Hepatocyte (in vitro differentiated cells): ENCODE data around the gene FOXP4. TPM values are rescaled to one million over a fixed set of nuclear protein-coding genes. Genes with fewer than 3 reads are reported as not detected.

ENCODE experiments used
- DNase-seq: peaks from one replicate; pipeline ENCODE4 v3.0.0-alpha.2; 2016; ENCODE audit warnings: low spot score
- H2AFZ ChIP-seq: fragments of 200-600 bp; sonication (generic); 2 replicates; pipeline ENCODE4 v1.6.0; 2016; ENCODE audit warnings: antibody characterized with exemption, mild to moderate bottlenecking
- H3K27ac ChIP-seq: fragments of 200-600 bp; sonication (generic); 2 replicates; pipeline ENCODE4 v1.5.1; 2016; ENCODE audit warnings: mild to moderate bottlenecking
- H3K27me3 ChIP-seq: fragments of 200-600 bp; sonication (generic); 2 replicates; pipeline ENCODE4 v1.6.1; 2016
- H3K36me3 ChIP-seq: fragments of 200-600 bp; sonication (generic); replicated peaks from 2 replicates; pipeline ENCODE4 v1.5.1; 2016; ENCODE audit warnings: low read depth; ENCODE audit not compliant: insufficient read depth
- H3K4me1 ChIP-seq: fragments of 200-600 bp; sonication (generic); 2 replicates; pipeline ENCODE4 v1.5.1; 2016; ENCODE audit warnings: mild to moderate bottlenecking, moderate library complexity; ENCODE audit not compliant: insufficient read depth
- H3K4me2 ChIP-seq: fragments of 200-600 bp; sonication (generic); 2 replicates; pipeline ENCODE4 v1.6.0; 2016
- H3K4me3 ChIP-seq: fragments of 200-600 bp; sonication (generic); 2 replicates; pipeline ENCODE4 v1.5.1; 2016; ENCODE audit warnings: mild to moderate bottlenecking
- H3K79me2 ChIP-seq: fragments of 200-600 bp; sonication (generic); 2 replicates; pipeline ENCODE4 v1.6.0; 2017; ENCODE audit warnings: mild to moderate bottlenecking
- H3K9me2 ChIP-seq: fragments of 200-600 bp; sonication (generic); replicated peaks from 2 replicates; pipeline ENCODE4 v1.6.0; 2017; ENCODE audit warnings: mild to moderate bottlenecking; ENCODE audit not compliant: insufficient read depth
- H3K9me3 ChIP-seq: fragments of 200-600 bp; sonication (generic); 2 replicates; pipeline ENCODE4 v1.5.1; 2016; ENCODE audit warnings: low read depth, mild to moderate bottlenecking
- H4K20me1 ChIP-seq: fragments of 200-600 bp; sonication (generic); 2 replicates; pipeline ENCODE4 v1.6.0; 2016; ENCODE audit warnings: mild to moderate bottlenecking; ENCODE audit not compliant: insufficient read depth, poor library complexity, severe bottlenecking
- EZH2 ChIP-seq: fragments of 200-600 bp; sonication (generic); IDR thresholded peaks from 2 replicates; pipeline ENCODE4 v1.6.1; 2016; ENCODE audit warnings: antibody characterized with exemption, mild to moderate bottlenecking, borderline replicate concordance
- EZH2phosphoT487 ChIP-seq: fragments of 200-600 bp; sonication (generic); IDR thresholded peaks from one replicate; pipeline ENCODE4 v1.6.1; 2018; ENCODE audit warnings: antibody characterized with exemption, mild to moderate bottlenecking, low read depth, moderate library complexity; ENCODE audit not compliant: unreplicated experiment, severe bottlenecking
- WGBS: methylation state at CpG from one replicate; pipeline ENCODE4 v1.1.6; 2016; ENCODE audit warnings: low lambda C conversion rate; ENCODE audit errors: missing lambda C conversion rate; 5-methylcytosine and 5-hydroxymethylcytosine counted together
- polyA plus RNA-seq: library from polyadenylated mRNA; unstranded; fragments of >200 nt; fragmentation: Nextera tagmentation; extraction: Ambion mirVana; gene quantifications from 2 replicates; pipeline ENCODE4 v1.2.1, GENCODE V29; 2016
- total RNA-seq: library from RNA; depleted of rRNA; stranded (reverse); fragments of >200 nt; gene quantifications from 2 replicates; pipeline ENCODE4 v1.2.3, GENCODE V29; 2014
- TF ChIP-seq, protein P1 (sequence below): fragments of 200-600 bp; sonication (generic); IDR thresholded peaks from 2 replicates; pipeline ENCODE4 v1.5.1; 2016; ENCODE audit warnings: antibody characterized with exemption, mild to moderate bottlenecking; ENCODE audit not compliant: poor library complexity

Gene FOXP4
- total and polyA plus RNA-seq, 2 experiments from 2014 or later = 24.3 to 87.8 TPM

DNA sequence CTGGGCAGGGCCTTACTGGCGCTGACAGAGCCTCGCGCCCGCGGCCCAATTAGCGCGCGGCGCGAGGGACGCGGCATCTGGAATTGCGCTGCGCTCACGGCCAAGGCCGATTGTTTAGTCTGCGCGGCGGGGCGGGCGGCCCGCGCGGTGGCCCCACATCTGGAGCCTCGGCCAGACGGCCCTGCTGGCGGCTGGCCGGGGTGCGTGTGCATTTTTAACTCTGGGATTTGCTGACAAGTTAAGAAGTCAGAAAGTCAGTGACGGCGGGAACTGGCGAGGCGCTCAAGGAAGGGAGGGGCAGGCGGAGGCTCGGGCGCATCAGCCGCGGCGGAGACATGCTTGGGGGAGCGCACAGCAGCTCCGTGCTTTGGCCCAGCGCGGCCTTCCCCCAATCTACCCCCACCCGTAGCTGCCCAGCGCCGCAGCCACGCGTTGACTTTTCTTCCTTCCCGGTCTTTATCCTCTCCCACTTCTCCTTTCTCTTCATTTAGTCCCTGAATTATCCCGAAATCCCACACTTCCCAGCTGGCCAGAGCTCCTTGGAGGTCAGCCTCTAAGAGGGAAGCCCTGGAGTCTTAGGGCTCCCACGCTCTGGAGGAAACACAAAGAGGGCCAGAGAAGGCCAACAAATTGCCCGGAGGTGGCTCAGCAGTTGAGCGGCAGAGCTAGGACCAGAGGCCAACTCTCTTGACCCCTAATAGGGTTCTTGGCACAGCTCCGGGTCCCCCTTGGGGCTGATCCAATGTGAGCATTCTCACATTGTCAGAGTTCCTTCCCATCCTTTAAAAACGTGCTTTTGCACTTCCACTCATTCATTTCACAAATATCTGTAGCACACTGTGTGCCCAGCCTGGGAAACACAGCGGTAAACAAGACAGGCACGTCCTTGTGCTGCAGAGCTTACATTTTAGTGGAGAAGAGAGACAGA is 40.8 kb upstream of the FOXP4 start:
- H2AFZ ChIP-seq = peak overlapping the region; percentile 24
- H3K4me2 ChIP-seq = peak overlapping the region; percentile 93
- H3K4me1 ChIP-seq = peaks cover 51% of the 10 kb centered on the region
- TF ChIP-seq EZH2 = no peak
- TF ChIP-seq EZH2phosphoT487 = no peak
- TF ChIP-seq, protein P1, sequence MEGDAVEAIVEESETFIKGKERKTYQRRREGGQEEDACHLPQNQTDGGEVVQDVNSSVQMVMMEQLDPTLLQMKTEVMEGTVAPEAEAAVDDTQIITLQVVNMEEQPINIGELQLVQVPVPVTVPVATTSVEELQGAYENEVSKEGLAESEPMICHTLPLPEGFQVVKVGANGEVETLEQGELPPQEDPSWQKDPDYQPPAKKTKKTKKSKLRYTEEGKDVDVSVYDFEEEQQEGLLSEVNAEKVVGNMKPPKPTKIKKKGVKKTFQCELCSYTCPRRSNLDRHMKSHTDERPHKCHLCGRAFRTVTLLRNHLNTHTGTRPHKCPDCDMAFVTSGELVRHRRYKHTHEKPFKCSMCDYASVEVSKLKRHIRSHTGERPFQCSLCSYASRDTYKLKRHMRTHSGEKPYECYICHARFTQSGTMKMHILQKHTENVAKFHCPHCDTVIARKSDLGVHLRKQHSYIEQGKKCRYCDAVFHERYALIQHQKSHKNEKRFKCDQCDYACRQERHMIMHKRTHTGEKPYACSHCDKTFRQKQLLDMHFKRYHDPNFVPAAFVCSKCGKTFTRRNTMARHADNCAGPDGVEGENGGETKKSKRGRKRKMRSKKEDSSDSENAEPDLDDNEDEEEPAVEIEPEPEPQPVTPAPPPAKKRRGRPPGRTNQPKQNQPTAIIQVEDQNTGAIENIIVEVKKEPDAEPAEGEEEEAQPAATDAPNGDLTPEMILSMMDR = no peak
- H3K27ac ChIP-seq = peak overlapping the region; percentile 97
- H3K9me3 ChIP-seq = no peaks in the 10 kb centered on the region
- no peaks in the 10 kb centered on the region for H4K20me1 ChIP-seq
- H3K36me3 ChIP-seq = no peaks in the 10 kb centered on the region
- H3K27me3 ChIP-seq = no peaks in the 10 kb centered on the region
- 10% methylated on average over 56 of the region's 57 CpGs for WGBS
- H3K4me3 ChIP-seq = no peak overlapping the region
- no peaks in the 10 kb centered on the region for H3K9me2 ChIP-seq
- peak; percentile 91 for DNase-seq
- H3K79me2 ChIP-seq = no peaks in the 10 kb centered on the region

DNA sequence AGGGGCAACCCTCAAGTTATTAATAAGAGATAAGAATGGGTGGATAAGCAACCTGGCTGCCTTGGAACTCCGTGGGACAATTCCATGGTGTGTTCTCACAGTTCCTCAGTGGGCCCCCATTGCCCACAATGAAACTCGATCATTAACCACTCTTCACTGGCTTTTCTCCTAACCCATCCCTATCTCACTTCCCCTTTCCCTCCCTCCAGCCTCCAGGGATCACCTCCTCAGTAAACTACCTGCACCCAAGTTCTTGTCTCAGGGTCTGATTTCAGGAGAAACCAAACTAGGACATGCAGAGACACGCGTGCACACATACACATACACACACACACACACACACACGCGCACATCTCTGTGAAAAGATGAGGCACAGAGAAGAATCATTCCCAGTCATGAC is 37.7 kb upstream of the FOXP4 start:
- H3K4me3 ChIP-seq = no peak overlapping the region
- no peaks in the 10 kb centered on the region for H3K9me2 ChIP-seq
- H2AFZ ChIP-seq = no peak overlapping the region
- WGBS = 82% methylated on average over 6 of the region's 6 CpGs
- no peaks in the 10 kb centered on the region for H3K36me3 ChIP-seq
- no peak overlapping the region for H3K27ac ChIP-seq
- TF ChIP-seq EZH2 (no peak), EZH2phosphoT487 (no peak)
- TF ChIP-seq, protein P1 = no peak
- H3K4me2 ChIP-seq = no peak overlapping the region
- no peak for DNase-seq
- H3K27me3 ChIP-seq = no peaks in the 10 kb centered on the region
- no peaks in the 10 kb centered on the region for H4K20me1 ChIP-seq
- no peaks in the 10 kb centered on the region for H3K79me2 ChIP-seq
- H3K9me3 ChIP-seq = no peaks in the 10 kb centered on the region
- H3K4me1 ChIP-seq = peaks cover 44% of the 10 kb centered on the region

DNA sequence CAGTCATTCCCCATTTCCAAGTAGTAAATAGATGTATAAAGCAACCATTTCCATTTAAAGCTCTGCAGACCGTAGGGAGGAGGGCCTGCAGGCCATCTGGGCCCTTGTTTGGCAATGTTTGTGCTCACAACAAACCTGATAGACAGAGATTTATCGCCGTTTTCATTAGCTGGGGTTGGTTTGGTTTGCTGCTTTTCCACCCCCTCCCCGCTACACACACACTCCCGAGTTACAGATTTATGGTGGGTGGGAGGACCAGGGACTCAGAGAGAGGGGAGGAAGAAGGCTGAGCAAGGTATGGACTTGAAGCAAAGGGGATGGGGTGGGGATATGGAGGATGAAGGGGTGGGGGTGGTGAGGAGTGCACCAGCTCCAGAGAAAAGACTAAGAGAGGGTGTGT is 36.6 kb upstream of the FOXP4 start:
- no peaks in the 10 kb centered on the region for H4K20me1 ChIP-seq
- H2AFZ ChIP-seq = no peak overlapping the region
- DNase-seq = no peak
- H3K4me1 ChIP-seq = peaks cover 35% of the 10 kb centered on the region
- H3K9me3 ChIP-seq = no peaks in the 10 kb centered on the region
- no peak for TF ChIP-seq EZH2
- no peak for TF ChIP-seq EZH2phosphoT487
- TF ChIP-seq, protein P1 = no peak
- no peaks in the 10 kb centered on the region for H3K79me2 ChIP-seq
- no peak overlapping the region for H3K4me3 ChIP-seq
- no peak overlapping the region for H3K4me2 ChIP-seq
- no peaks in the 10 kb centered on the region for H3K27me3 ChIP-seq
- H3K36me3 ChIP-seq = no peaks in the 10 kb centered on the region
- no peak overlapping the region for H3K27ac ChIP-seq
- H3K9me2 ChIP-seq = no peaks in the 10 kb centered on the region
- 39% methylated on average over 5 of the region's 5 CpGs for WGBS
